ENCODE results near the gene OR2A5.

DNA sequence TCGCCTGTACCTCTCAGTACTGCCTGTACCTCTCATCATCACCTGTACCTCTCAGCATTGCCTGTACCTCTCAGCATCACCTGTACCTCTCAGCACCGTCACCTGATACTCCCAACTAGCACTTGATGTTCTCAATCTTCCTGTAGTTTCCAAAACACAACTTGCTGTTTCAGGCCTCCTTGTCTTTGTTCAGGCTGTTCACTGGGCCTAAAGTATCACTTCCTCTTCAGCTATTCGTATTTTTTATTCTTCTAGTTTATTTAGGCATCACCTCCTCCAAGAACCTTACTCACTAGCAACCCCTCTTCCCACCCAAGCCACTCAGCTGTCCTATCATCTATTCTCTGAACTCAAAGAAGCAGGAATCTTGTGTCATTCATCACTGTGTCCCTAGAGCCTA, 24.5 kb upstream of the OR2A5 start:
- no peak for TF ChIP-seq POLR2AphosphoS5 (IDR thresholded peaks at IDR 0.05)
- TF ChIP-seq, protein P1, sequence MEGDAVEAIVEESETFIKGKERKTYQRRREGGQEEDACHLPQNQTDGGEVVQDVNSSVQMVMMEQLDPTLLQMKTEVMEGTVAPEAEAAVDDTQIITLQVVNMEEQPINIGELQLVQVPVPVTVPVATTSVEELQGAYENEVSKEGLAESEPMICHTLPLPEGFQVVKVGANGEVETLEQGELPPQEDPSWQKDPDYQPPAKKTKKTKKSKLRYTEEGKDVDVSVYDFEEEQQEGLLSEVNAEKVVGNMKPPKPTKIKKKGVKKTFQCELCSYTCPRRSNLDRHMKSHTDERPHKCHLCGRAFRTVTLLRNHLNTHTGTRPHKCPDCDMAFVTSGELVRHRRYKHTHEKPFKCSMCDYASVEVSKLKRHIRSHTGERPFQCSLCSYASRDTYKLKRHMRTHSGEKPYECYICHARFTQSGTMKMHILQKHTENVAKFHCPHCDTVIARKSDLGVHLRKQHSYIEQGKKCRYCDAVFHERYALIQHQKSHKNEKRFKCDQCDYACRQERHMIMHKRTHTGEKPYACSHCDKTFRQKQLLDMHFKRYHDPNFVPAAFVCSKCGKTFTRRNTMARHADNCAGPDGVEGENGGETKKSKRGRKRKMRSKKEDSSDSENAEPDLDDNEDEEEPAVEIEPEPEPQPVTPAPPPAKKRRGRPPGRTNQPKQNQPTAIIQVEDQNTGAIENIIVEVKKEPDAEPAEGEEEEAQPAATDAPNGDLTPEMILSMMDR (IDR thresholded peaks at IDR 0.05) = no peak
